ENCODE results near the gene PATJ.

DNA sequence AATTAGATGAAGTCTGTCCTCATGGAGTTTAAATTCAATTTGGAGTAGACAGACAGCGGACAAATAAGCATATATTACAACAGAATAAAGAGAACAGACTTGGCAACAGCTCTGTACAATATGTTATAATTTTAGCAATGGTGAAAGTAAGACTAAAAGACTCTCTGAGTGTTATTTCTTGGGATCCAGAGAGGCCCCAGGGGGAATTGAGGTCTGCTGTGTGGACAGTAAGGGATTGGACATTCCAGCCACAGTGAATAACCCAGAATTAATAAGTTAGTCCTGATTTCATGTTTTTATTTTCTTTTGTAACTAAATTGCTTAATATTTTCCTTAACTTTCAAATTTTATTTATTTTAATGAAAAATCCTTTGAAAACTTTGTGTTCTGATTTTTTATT lies 101.7 kb downstream of the PATJ start:
- TF ChIP-seq, protein P1, sequence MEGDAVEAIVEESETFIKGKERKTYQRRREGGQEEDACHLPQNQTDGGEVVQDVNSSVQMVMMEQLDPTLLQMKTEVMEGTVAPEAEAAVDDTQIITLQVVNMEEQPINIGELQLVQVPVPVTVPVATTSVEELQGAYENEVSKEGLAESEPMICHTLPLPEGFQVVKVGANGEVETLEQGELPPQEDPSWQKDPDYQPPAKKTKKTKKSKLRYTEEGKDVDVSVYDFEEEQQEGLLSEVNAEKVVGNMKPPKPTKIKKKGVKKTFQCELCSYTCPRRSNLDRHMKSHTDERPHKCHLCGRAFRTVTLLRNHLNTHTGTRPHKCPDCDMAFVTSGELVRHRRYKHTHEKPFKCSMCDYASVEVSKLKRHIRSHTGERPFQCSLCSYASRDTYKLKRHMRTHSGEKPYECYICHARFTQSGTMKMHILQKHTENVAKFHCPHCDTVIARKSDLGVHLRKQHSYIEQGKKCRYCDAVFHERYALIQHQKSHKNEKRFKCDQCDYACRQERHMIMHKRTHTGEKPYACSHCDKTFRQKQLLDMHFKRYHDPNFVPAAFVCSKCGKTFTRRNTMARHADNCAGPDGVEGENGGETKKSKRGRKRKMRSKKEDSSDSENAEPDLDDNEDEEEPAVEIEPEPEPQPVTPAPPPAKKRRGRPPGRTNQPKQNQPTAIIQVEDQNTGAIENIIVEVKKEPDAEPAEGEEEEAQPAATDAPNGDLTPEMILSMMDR (IDR thresholded peaks at IDR 0.05; ENCODE audit: insufficient read depth, low read length) = no peak
- TF ChIP-seq, protein P2, sequence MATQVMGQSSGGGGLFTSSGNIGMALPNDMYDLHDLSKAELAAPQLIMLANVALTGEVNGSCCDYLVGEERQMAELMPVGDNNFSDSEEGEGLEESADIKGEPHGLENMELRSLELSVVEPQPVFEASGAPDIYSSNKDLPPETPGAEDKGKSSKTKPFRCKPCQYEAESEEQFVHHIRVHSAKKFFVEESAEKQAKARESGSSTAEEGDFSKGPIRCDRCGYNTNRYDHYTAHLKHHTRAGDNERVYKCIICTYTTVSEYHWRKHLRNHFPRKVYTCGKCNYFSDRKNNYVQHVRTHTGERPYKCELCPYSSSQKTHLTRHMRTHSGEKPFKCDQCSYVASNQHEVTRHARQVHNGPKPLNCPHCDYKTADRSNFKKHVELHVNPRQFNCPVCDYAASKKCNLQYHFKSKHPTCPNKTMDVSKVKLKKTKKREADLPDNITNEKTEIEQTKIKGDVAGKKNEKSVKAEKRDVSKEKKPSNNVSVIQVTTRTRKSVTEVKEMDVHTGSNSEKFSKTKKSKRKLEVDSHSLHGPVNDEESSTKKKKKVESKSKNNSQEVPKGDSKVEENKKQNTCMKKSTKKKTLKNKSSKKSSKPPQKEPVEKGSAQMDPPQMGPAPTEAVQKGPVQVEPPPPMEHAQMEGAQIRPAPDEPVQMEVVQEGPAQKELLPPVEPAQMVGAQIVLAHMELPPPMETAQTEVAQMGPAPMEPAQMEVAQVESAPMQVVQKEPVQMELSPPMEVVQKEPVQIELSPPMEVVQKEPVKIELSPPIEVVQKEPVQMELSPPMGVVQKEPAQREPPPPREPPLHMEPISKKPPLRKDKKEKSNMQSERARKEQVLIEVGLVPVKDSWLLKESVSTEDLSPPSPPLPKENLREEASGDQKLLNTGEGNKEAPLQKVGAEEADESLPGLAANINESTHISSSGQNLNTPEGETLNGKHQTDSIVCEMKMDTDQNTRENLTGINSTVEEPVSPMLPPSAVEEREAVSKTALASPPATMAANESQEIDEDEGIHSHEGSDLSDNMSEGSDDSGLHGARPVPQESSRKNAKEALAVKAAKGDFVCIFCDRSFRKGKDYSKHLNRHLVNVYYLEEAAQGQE (IDR thresholded peaks at IDR 0.05; ENCODE audit: insufficient replicate concordance, low read depth) = no peak
- TF ChIP-seq GABPA (IDR thresholded peaks at IDR 0.05; ENCODE audit: low read depth) = no peak
- TF ChIP-seq POLR2AphosphoS5 (IDR thresholded peaks at IDR 0.05; ENCODE audit: low read depth) = no peak

Measured in HL-60 (cell line).